COLO829 (cell line): ENCODE data around the gene PLCG1.

Experiments used
- DNase-seq: peaks from one replicate; pipeline ENCODE4 v3.0.0; 2012; ENCODE audit warnings: low spot score

PLCG1 gene

DNA sequence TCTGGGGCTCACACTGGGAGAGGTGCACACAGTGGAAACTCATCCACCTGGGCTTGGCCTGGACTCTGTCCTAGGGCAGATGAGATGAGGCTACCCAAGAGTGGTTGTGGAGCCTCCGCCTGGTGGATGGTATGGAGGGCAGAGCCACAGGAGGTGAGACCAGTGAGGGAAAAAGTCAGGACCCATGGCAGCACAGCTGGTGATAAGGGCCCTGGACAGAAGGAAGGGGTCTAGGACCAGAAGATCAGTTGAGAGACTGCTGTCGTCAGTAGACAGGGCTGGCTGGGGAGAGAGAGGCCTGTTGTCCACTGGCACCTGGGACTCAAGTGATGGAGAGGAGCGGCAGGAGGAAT is 29.8 kb downstream of the PLCG1 start:
- DNase-seq: no peak

GRCh38 chr20:41167481-41168253 is 30.3 kb downstream of the PLCG1 start:
- DNase-seq: no peak

GRCh38 chr20:41168281-41169161 is 31.2 kb downstream of the PLCG1 start:
- no peak for DNase-seq

GRCh38 chr20:41169162-41169690 is 31.9 kb downstream of the PLCG1 start:
- no peak for DNase-seq

- DNase-seq: no peak
Observed at GRCh38 chr20:41169791-41170351, 32.5 kb downstream of the PLCG1 start.

- no peak for DNase-seq
Observed at GRCh38 chr20:41170386-41171105, 33.2 kb downstream of the PLCG1 start.

DNA sequence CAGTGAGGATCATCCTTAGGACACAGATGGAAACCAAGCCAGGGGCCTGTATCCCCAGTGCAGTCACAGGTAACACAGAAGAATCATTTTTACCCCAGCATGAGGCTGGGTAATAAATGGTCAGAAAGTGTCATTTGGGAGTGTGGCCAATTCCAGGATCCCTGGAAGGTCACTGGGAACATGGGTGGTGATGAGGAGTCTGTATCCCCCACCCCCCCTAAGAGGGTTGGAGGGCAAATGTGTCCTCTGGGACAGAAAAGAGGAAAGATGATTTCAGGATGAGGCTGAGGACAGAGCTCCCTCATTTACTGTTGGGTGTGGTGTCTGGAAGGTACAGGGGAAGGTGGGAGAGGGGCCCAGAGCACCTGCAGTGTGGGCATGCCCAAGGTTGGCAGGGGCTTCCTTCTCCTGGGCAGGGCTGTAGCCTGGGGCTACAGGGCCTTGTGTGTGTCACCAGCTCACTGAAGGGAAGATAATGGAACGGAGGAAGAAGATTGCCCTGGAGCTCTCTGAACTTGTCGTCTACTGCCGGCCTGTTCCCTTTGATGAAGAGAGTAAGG is 34.5 kb downstream of the PLCG1 start:
- DNase-seq: no peak

DNA sequence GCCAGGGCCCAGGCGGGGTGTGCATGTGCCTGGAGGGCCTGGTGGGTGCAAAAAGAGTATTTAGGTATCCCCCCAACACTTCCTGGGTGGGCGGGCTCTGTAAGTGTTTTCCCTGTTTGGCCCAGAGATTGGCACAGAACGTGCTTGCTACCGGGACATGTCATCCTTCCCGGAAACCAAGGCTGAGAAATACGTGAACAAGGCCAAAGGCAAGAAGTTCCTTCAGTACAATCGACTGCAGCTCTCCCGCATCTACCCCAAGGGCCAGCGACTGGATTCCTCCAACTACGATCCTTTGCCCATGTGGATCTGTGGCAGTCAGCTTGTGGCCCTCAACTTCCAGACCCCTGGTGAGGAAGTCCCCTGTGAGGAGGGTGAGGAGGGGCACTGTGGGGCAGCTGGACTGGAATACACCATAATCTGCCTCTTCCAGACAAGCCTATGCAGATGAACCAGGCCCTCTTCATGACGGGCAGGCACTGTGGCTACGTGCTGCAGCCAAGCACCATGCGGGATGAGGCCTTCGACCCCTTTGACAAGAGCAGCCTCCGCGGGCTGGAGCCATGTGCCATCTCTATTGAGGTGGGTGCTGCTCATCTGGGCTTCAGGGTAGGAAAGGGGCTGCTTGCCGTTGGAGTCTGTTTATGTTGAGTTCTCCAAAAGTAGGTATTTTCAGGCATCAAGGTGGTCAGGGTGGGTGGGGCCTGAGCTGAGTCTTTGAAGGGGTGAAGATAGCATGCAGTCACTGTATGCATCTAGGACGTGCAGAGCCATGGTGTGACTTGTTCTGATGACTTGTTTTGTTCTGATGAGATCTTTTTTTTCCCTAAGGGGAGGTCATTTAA is 35.2 kb downstream of the PLCG1 start:
- DNase-seq: no peak

DNA sequence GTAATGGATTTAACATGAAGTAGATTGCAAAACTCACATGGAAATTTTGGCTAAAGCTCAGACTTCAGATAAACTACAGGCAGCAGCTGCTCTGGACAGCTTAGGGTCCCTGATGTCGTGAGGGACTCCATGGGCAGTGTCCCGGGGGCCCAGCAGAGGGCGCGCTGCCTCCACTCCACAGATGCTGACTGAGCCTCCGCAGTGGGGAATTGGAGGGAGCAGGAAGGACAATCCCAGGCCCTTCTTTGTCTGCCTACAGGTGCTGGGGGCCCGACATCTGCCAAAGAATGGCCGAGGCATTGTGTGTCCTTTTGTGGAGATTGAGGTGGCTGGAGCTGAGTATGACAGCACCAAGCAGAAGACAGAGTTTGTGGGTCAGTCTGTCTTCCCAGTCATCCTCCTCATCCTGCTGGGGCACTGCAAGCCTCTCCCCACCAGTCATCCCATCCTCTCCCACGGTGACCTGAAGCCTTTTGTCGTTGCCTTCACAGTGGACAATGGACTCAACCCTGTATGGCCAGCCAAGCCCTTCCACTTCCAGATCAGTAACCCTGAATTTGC is 35.9 kb downstream of the PLCG1 start:
- peak; percentile 72 for DNase-seq

DNA sequence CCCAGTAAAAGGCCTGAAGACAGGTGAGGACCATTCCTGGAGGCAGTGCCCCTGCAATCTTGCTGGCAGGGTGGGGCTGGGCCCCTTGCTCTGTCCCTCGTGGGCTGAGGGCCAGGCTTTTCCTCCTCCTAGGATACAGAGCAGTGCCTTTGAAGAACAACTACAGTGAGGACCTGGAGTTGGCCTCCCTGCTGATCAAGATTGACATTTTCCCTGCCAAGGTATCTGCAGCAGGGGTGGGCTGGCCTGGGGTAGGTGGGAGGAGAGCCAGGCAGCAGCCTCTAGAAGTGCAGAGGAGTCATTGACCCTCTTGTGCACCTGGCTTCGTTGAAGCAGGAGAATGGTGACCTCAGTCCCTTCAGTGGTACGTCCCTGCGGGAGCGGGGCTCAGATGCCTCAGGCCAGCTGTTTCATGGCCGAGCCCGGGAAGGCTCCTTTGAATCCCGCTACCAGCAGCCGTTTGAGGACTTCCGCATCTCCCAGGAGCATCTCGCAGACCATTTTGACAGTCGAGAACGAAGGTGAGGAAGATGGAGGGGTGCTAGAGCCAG is 36.5 kb downstream of the PLCG1 start:
- no peak for DNase-seq

- DNase-seq: no peak
Observed at GRCh38 chr20:41174373-41174772, 37.0 kb downstream of the PLCG1 start.

DNA sequence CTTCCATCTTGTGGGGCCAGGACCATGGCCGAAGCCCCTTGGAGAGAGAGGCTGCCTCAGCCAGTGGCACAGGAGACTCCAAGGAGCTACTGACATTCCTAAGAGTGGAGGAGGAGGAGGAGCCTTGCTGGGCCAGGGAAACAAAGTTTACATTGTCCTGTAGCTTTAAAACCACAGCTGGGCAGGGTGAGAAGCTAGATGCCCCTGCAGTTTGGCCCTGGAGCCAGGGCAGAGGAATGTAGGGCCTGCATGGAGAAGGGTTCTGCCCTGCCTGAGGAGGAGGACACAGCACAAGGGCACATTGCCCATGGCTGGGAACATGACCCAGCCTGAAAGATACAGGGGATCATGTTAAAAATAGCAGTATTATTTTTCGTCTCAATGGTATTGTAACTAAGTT is 37.4 kb downstream of the PLCG1 start:
- peak; percentile 55 for DNase-seq

- no peak for DNase-seq
Observed at GRCh38 chr20:41175201-41175651, 37.9 kb downstream of the PLCG1 start.

- no peak for DNase-seq
Observed at GRCh38 chr20:41175727-41176330, 38.5 kb downstream of the PLCG1 start.

DNA sequence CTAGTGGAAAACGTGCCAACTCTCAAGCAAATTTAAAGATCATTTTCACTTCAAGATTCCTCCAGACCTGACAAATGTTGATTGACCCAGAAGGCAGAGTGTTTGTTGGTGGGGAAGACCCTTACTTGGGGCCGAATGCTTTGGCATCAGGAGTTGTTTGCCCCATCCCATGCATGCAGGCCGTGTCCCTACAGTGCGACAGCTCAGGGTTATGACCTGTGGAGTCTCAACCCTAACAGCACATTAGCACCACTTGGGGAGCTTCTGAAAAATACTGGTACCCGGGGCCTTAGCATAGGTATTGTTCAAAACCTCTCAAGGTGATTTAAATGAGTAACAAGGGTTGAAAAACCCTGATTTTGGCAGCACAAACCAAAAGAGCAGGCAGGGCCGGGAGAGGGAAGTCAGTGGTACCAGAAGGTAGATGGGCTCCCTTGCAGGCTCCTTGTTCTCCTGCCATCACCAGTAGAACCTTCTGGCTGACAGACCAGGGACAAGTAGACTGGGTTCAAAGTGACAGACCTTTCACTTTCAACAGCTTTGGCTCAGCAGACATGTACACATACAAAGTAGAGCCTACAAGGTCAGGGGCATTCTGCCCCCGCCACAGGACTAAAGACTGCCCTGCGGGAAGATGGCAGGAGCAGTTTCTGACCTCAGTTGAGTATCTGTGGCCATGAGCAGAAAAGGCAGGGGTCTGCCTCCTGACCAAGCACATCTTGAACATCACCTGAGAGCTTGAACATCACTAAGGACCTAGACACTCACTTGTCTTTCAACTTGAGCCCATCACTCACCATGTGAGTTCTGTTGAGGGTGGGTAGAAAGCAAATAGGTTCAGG is 39.6 kb downstream of the PLCG1 start:
- no peak for DNase-seq

GRCh38 chr20:41177636-41178035 is 40.3 kb downstream of the PLCG1 start:
- DNase-seq: no peak

DNA sequence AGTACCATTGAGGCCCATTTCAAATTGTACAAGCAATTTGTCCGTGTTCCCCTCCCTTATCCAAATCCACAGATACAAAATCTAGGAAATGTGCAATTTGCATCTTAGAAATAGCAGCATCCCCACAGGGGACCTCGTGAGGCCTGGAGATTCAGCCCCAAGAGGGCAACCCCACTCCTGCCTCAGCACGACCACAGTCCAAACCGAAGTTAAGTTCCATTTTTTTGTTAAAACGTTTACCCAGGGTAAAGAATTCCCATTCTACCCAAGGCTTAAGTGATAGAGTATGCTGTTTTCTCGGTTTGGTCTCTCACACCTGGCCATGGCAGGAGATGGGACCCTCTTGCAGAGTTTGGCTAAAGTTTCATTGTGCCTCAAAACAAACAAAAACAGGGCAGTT is 41.2 kb downstream of the PLCG1 start:
- no peak for DNase-seq

DNA sequence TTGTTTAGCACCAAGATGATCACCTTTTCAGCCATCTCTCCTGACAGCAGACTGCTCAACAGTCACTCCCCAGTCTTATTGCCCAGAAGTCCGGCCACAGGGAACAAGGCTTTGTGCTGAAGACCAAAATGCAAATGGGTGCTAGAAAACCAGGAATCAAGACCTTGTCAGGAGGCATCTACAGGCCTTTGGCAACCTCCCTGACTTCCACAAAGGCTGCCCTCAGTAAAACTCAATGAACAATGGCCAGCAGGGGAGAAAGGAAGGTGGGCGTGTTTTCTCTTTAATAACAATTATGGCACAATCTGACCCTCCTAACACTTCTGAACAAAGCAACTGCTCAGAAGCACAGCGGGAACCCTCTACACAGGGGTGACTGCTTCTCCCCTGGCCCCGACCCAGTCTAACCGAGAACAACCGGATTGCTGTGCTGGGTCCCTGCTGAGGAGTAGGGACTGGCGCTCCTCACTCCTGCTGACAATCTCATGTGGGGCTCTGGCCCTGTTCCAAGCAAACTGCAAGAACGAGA is 41.6 kb downstream of the PLCG1 start:
- peak; percentile 68 for DNase-seq
